Globus pallidus (tissue), 1 donor: ENCODE measurements around the gene PCNX2.
"Not testable (repeated sequence)": the region's sequence is repeated elsewhere in the genome, so short reads cannot be mapped to it uniquely, and the experiment has no call there.

Experiments
- DNase-seq: peaks from one replicate; pipeline ENCODE4 v3.0.0-alpha.2; 2015; ENCODE audit warnings: low spot score

PCNX2 gene

GRCh38 chr1:233105225-233105624, 190.3 kb downstream of the PCNX2 start:
- no peak for DNase-seq

GRCh38 chr1:233102341-233102740, 193.2 kb downstream of the PCNX2 start:
- DNase-seq, result no peak

GRCh38 chr1:233097959-233098580, 197.5 kb downstream of the PCNX2 start:
- DNase-seq, result no peak

DNA sequence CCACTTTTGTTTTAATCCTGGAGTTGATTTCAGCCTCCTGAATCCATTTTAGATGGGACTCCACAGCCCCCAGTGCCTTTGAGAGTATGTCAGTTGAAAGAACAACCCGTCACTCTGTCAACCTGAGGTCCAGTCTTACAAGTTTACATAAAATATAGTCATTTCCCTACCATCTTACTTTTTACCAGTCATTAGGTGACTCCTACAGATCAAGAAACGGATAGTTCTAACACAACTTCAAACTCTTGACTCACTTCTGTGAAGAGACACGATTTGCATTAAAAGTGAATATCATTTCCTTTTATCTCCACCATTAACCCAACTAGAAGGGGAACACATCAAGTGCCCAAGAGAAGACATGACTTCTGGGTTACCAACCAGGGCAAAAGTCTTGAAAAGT, 198.0 kb downstream of the PCNX2 start:
- DNase-seq, result no peak

- DNase-seq, result peak; percentile 47
Observed at GRCh38 chr1:233094691-233095090, 200.8 kb downstream of the PCNX2 start.

- no peak for DNase-seq
Observed at GRCh38 chr1:233094269-233094668, 201.3 kb downstream of the PCNX2 start.

- no peak for DNase-seq
Observed at GRCh38 chr1:233090746-233091494, 204.6 kb downstream of the PCNX2 start.

- no peak for DNase-seq
Observed at GRCh38 chr1:233089251-233089650, 206.3 kb downstream of the PCNX2 start.

- no peak for DNase-seq
Observed at GRCh38 chr1:233088613-233089012, 206.9 kb downstream of the PCNX2 start.

DNA sequence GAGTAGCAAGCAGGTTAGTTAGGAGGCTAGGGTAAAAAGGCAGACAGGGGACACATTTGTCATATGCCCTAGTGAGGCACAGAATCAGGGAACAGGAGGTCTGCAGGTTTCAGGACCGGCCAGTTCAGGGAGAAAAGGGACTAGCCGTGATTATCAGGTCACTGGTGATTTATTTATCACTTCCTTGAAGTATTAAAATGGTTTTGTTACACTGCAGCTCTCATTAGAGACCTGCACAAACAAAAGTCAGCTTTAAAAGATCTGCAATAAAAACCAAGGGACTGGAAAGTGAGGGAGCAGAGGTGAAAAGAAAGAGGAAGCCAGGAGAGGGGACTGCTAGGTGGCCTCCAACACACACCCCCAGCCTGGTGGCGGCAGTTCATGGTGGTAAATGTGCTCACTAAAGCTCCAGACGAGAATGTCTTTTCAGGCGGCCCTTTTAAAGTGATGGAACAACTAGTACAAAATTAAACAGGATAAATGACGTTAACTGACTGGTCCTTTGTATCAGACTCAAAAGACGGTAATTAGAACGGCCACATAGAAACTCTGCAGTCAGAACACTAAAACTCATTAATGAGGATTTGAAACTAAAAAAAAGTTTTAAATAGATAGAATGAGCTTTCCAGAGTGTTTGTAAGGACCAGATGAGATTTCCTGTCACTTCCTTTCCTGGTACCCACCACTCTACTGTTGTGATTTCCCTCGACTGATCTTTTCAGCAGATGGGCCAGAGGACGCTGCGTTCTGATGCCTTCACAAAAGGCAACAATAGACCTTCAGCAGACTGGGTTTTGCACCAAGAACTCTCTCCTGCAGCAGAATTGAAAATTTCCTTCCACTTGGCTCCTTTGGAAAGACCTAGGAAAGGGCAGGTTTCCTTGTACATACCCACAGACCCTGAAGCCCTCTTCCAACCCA, 208.3 kb downstream of the PCNX2 start:
- peak; percentile 10 for DNase-seq

GRCh38 chr1:233085566-233085965, 210.0 kb downstream of the PCNX2 start:
- DNase-seq, result no peak

DNA sequence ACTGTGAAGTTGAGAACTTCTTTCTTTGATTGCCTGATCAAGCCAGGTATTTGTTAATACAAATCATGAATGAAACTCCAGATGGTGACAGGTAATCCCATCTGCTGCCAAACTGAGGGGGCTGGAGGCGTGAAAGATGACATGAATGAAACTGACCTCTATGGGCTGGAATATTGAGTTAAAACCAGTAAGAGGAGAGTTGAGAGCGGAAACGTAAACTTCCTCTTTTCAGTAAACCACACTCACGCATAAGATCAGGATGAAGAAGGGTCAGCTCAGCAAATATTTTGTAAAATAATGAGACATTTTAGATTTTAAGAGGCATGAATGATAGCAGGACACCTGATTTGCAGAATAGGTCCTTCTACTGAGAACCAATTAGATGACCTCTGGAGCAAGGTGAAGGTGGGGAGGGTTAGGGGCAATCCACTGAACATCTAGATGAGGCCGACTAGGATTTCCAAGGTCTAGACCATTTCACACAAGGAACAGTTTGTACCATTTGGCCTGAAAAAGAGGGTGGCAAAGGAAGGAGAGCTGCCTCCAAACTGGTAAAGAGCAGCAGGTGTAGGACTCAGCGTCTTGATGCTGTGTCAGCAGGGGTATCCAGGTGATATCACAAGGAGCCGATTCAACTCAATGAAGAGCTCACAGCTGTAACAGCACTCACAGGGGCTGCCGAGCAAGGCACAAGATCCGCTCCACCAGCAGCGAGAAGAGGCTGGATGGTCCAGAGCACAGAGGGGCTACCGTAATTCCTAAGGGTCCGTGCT, 212.6 kb downstream of the PCNX2 start:
- DNase-seq, result no peak

DNA sequence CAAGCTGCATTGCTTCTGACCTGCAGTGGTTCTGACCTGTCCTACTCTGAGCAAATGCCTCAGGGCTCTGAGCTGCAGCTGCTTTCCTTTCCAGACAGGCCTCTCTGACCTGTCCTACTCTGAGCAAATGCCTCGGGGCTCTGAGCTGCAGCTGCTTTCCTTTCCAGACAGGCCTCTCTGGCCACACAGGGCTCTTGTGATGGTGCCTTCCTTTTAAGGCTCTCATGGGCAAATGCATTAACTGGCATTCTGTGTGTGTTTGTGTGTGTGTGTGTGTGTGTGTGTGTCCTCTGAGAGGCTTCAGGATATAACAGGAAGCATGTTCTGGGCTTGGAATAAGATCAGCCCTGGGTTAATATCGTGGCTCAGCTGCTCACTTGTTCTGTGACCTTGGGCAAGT, 213.8 kb downstream of the PCNX2 start:
- DNase-seq, result no peak

DNA sequence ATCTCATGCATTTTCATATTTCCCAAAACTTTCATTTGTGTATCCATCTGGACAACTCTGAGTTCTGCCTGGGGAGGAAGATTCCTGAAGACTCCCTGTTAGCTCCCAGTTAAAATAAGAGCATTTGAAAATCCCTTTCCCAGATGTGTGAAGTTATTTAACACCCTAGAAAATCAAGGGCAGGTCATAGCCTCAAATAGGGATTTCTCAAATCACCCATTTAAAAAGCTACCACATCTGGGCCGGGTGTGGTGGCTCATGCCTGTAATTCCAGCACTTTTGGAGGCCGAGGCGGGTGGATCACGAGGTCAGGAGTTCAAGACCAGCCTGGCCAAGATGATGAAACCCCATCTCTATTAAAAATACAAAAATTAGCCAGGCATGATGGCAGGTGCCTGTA, 214.7 kb downstream of the PCNX2 start:
- DNase-seq, result not testable (repeated sequence)

DNA sequence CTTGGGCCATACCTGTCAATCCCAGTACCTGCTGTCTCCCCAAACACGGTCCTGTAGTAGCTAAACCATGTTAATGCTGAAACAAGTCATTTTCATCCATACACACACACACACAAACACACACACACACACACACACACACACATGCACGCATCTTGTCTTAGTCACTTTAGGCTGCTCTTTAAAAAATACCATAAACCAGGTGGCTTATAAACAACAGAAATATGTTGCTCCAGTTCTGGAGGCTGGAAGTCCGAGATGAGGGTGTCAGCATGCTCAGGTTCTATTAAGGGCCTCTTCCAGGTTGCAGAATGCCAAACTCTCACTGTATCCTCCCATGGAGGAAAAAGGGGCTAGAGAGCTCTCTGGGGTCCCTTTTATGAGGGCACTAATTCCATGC, 215.2 kb downstream of the PCNX2 start:
- no peak for DNase-seq

GRCh38 chr1:233079574-233079973, 216.0 kb downstream of the PCNX2 start:
- DNase-seq, result no peak

DNA sequence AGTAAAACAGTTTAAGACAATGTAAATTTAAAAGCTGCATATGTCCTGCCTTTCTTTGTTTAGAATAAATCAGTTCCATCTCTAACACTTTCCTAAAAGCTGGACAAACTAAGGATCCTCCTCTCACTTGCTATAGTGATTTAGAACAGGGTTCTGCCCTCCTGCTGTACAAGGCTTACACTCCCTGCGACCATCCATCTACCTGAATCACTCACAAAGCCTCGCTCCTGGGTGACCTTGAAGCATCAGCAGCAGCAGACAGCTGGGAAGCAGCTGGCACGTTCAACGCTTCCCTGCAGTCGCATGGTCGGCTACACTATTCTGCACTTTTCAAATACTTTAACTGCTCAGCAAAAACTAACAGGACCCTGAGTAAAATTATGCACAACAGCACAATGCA, 217.1 kb downstream of the PCNX2 start:
- no peak for DNase-seq

DNA sequence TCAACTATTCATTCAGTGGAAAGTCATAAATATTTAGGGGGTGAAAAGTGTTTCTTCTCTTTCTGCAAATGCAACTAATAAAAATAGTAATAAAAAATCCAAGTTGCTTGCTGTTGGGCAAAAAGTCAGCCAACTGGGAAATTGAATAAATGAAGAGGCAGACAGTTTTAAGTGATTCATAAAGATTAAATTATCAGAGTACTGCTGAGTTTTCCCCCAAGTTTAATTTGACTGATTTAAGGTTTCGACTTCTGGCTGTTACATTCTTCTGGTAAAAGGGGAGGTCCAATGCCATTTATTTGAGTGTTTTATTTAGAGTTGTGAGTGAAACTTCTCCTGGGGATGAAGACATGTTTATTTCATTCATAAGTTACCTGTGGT, 219.6 kb downstream of the PCNX2 start:
- DNase-seq, result no peak

DNA sequence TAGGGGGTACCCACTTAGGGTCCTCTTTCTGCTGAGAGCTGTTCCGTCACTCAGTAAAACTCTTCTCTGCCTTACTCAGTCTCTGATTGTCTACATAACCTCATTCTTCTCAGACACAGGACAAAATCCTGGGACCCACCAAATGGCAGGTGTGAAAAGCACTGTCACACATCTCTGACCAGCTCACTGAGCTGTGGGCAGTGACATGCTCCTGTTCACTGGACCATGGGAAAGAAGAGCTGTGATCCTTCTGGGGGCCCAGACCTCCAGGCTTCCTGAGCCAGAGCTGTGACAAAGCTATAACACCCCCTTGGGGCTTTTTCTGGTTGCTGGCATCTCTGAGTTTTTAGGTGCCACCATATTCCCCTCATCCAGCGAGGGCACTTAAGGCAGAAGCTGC, 229.4 kb downstream of the PCNX2 start:
- DNase-seq, result no peak

DNA sequence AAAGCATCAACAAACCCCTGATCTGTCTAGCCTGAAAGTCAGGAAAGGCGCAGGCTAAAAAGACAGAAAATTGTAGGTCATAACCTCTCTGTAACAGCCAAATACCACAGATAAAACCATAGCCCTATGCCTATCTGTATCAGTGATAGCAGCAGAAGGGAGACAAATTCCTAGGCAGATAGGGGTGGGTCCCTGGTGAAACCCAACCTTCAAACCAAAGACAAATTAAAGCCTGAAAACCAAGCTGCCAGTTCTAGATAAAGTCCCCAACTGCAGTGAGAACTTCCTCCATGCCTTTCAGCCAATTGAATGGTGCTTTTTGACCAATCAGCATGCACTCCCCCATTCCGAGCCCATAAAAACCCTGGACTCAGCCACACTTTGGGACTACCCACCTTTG, 229.8 kb downstream of the PCNX2 start:
- no peak for DNase-seq

- DNase-seq, result no peak
Observed at GRCh38 chr1:233064988-233065387, 230.5 kb downstream of the PCNX2 start.

GRCh38 chr1:233063462-233063861, 232.1 kb downstream of the PCNX2 start:
- no peak for DNase-seq
